H1 (cell line): ENCODE results near the gene APOBEC3H. TPM values are rescaled to one million over a fixed set of nuclear protein-coding genes. Genes with fewer than 3 reads are reported as not detected.

Experiments used
- CTCF ChIA-PET: fragments of 300-600 bp; sonication (Branson Sonifier 250); formaldehyde crosslinking; loops from one replicate; lab custom pipeline; 2021; ENCODE audit not compliant: partially characterized antibody; lab: Charles Lee
- POLR2A ChIA-PET: fragments of 300-600 bp; sonication (Branson Sonifier 250); formaldehyde crosslinking; loops from one replicate; lab custom pipeline; 2021; ENCODE audit warnings: inconsistent platforms; ENCODE audit not compliant: partially characterized antibody; lab: Charles Lee
- DNase-seq, 2 experiments: peaks; one replicate each; pipeline versions ENCODE4 v3.0.0 to v3.0.0-alpha.2; 2010 to 2022; ENCODE audit warnings: low spot score in 2 of 2, low read depth in 1 of 2, mixed read lengths in 1 of 2
- FAIRE-seq: peaks from 2 replicates; lab custom pipeline; 2011; peaks lifted over from hg19 to GRCh38; lab: Jason Lieb, UNC
- H2AFZ ChIP-seq: 2 replicates; pipeline ENCODE4 v1.8.1; 2012; ENCODE audit warnings: low read length, inconsistent platforms
- H2AK5ac ChIP-seq: 2 replicates; pipeline ENCODE4 v1.6.1; 2013; ENCODE audit warnings: low read depth, low read length
- H2BK120ac ChIP-seq: replicated peaks from 2 replicates; pipeline ENCODE3; 2013; ENCODE audit warnings: low read depth, low read length, inconsistent platforms
- H2BK12ac ChIP-seq: 2 replicates; pipeline ENCODE4 v1.6.1; 2013; ENCODE audit warnings: low read depth, low read length
- H2BK15ac ChIP-seq: 2 replicates; pipeline ENCODE4 v1.6.1; 2013; ENCODE audit warnings: low read length
- H2BK20ac ChIP-seq: 2 replicates; pipeline ENCODE4 v1.6.1; 2013; ENCODE audit warnings: low read length
- H2BK5ac ChIP-seq: 2 replicates; pipeline ENCODE4 v1.6.1; 2013; ENCODE audit warnings: low read depth, low read length
- H3K14ac ChIP-seq: 2 replicates; pipeline ENCODE4 v1.6.1; 2013; ENCODE audit warnings: inconsistent platforms; ENCODE audit not compliant: insufficient read length
- H3K18ac ChIP-seq: 2 replicates; pipeline ENCODE4 v1.6.1; 2013; ENCODE audit warnings: low read length; ENCODE audit errors: extremely low read depth
- H3K23ac ChIP-seq: 2 replicates; pipeline ENCODE4 v1.6.1; 2013; ENCODE audit warnings: inconsistent platforms; ENCODE audit not compliant: insufficient read length
- H3K23me2 ChIP-seq: 2 replicates; pipeline ENCODE4 v1.6.1; 2013; ENCODE audit warnings: low read depth, low read length
- H3K27ac ChIP-seq: 2 replicates; pipeline ENCODE4 v1.6.1; 2011; ENCODE audit warnings: low read depth, low read length, inconsistent platforms
- H3K27me3 ChIP-seq, 4 experiments: replicated peaks in 1 of 4; 1 replicate in 1 of 4; 2 replicates in 3 of 4; pipeline versions ENCODE4 v1.6.1 to v1.8.1; 2011 to 2013; ENCODE audit warnings: low read length in 3 of 4, mild to moderate bottlenecking in 3 of 4, inconsistent platforms in 2 of 4, mixed read lengths in 2 of 4, moderate library complexity in 1 of 4; ENCODE audit not compliant: control insufficient read depth in 3 of 4, insufficient read depth in 3 of 4; ENCODE audit errors: extremely low read depth in 1 of 4
- H3K36me3 ChIP-seq, 4 experiments: 2 replicates each; pipeline versions ENCODE4 v1.6.1 to v1.8.1; 2011 to 2013; ENCODE audit warnings: mild to moderate bottlenecking in 4 of 4, low read length in 3 of 4, moderate library complexity in 2 of 4, control low read depth in 1 of 4, inconsistent platforms in 1 of 4; ENCODE audit not compliant: insufficient read depth in 4 of 4, control insufficient read depth in 2 of 4
- H3K4ac ChIP-seq: replicated peaks from 2 replicates; pipeline ENCODE3; 2013; ENCODE audit warnings: low read length, low read depth, mixed read lengths, inconsistent platforms; ENCODE audit not compliant: insufficient read length
- H3K4me1 ChIP-seq, 4 experiments: replicated peaks in 1 of 4; 1 replicate in 1 of 4; 2 replicates in 3 of 4; pipeline versions ENCODE4 v1.6.1 to v1.8.1; 2011 to 2013; ENCODE audit warnings: low read length in 3 of 4, inconsistent platforms in 2 of 4, mixed read lengths in 1 of 4; ENCODE audit not compliant: insufficient read depth in 4 of 4, control insufficient read depth in 3 of 4
- H3K4me2 ChIP-seq, 2 experiments: 2 replicates each; pipeline versions ENCODE4 v1.6.1 to v1.8.1; 2011 to 2013; ENCODE audit warnings: low read depth in 2 of 2, low read length in 2 of 2, control low read depth in 1 of 2, inconsistent platforms in 1 of 2, mild to moderate bottlenecking in 1 of 2; ENCODE audit not compliant: insufficient read depth in 1 of 2
- H3K4me3 ChIP-seq, 4 experiments: fragments of 200-600, 300-600 bp in 1 of 4; sonication (generic), shearing (Covaris generic), sonication (Bioruptor Twin) in 1 of 4; 2 replicates each; pipeline versions ENCODE4 v1.5.1 to v1.8.1; 2011 to 2016; ENCODE audit warnings: low read length in 4 of 4, low read depth in 3 of 4, control low read depth in 2 of 4, inconsistent platforms in 2 of 4, mild to moderate bottlenecking in 2 of 4, mixed read lengths in 1 of 4, moderate library complexity in 1 of 4; ENCODE audit not compliant: insufficient read depth in 2 of 4; ENCODE audit errors: extremely low read depth in 1 of 4
- H3K56ac ChIP-seq: replicated peaks from 2 replicates; pipeline ENCODE3; 2013; ENCODE audit warnings: low read depth, mild to moderate bottlenecking, mixed read lengths, low read length, inconsistent platforms; ENCODE audit not compliant: insufficient read length
- H3K79me1 ChIP-seq: 2 replicates; pipeline ENCODE4 v1.6.1; 2013; ENCODE audit warnings: low read depth, low read length, control low read depth
- H3K79me2 ChIP-seq, 2 experiments: 2 replicates each; pipeline versions ENCODE4 v1.6.1 to v1.8.1; 2012 to 2013; ENCODE audit warnings: low read length in 2 of 2, mild to moderate bottlenecking in 2 of 2, inconsistent platforms in 1 of 2; ENCODE audit not compliant: insufficient read depth in 2 of 2, control insufficient read depth in 1 of 2
- H3K9ac ChIP-seq, 4 experiments: replicated peaks in 1 of 4; 1 replicate in 1 of 4; 2 replicates in 3 of 4; pipeline versions ENCODE4 v1.6.1 to v1.8.1; 2011 to 2013; ENCODE audit warnings: low read depth in 3 of 4, low read length in 3 of 4, control low read depth in 2 of 4, mild to moderate bottlenecking in 2 of 4, moderate library complexity in 2 of 4, inconsistent platforms in 1 of 4; ENCODE audit errors: extremely low read depth in 1 of 4
- H3K9me3 ChIP-seq, 2 experiments: 2 replicates each; pipeline versions ENCODE4 v1.6.1 to v1.8.1; 2012 to 2013; ENCODE audit warnings: mild to moderate bottlenecking in 2 of 2, moderate library complexity in 2 of 2, control low read depth in 1 of 2, inconsistent platforms in 1 of 2, low read depth in 1 of 2, low read length in 1 of 2, mixed read lengths in 1 of 2; ENCODE audit not compliant: insufficient read depth in 2 of 2
- H4K20me1 ChIP-seq, 2 experiments: replicated peaks in 1 of 2; 2 replicates each; pipeline versions ENCODE3 to v1.8.1; 2011 to 2013; ENCODE audit warnings: inconsistent platforms in 2 of 2, low read length in 2 of 2, mild to moderate bottlenecking in 1 of 2; ENCODE audit not compliant: insufficient read depth in 2 of 2, control insufficient read depth in 1 of 2
- H4K5ac ChIP-seq: 2 replicates; pipeline ENCODE4 v1.6.1; 2013; ENCODE audit warnings: low read length, low read depth, mixed read lengths, inconsistent platforms; ENCODE audit not compliant: insufficient read length
- H4K8ac ChIP-seq: 2 replicates; pipeline ENCODE4 v1.8.0; 2013; ENCODE audit warnings: mild to moderate bottlenecking, moderate library complexity, low read length, inconsistent platforms; ENCODE audit not compliant: insufficient read depth; ENCODE audit errors: extremely low read depth
- H4K91ac ChIP-seq: replicated peaks from 2 replicates; pipeline ENCODE3; 2013; ENCODE audit warnings: low read length, mixed read lengths, inconsistent platforms; ENCODE audit not compliant: insufficient read length
- CREB1 ChIP-seq: IDR thresholded peaks from 2 replicates; pipeline ENCODE4 v1.6.1; 2012; ENCODE audit warnings: inconsistent platforms
- CTBP2 ChIP-seq: IDR thresholded peaks from 2 replicates; pipeline ENCODE4 v1.7.0; 2011; ENCODE audit warnings: borderline replicate concordance, mild to moderate bottlenecking, moderate library complexity, mixed read lengths, low read length; ENCODE audit not compliant: insufficient read depth, insufficient read length
- RAD21 ChIP-seq, 2 experiments: IDR thresholded peaks in 1 of 2; conservative IDR thresholded peaks in 1 of 2; 2 replicates each; pipeline ENCODE4 v1.6.1; 2011; ENCODE audit warnings: low read depth in 2 of 2, low read length in 2 of 2, improper control_type of control experiment in 1 of 2, inconsistent platforms in 1 of 2, mild to moderate bottlenecking in 1 of 2, moderate library complexity in 1 of 2
- WGBS, 2 experiments: shearing (Covaris generic) in 1 of 2; methylation state at CpG; one replicate each; pipeline versions ENCODE4 v1.1.6 to v1.1.7; 2013 to 2015; ENCODE audit warnings: low lambda C conversion rate in 2 of 2, mixed read lengths in 2 of 2, inconsistent platforms in 1 of 2, low coverage in 1 of 2, missing lambda C conversion rate in 1 of 2; ENCODE audit not compliant: insufficient replicate concordance in 2 of 2, insufficient coverage in 1 of 2, insufficient read length in 1 of 2; ENCODE audit errors: extremely low coverage in 1 of 2, missing lambda C conversion rate in 1 of 2; 5-methylcytosine and 5-hydroxymethylcytosine counted together
- polyA plus RNA-seq, 7 experiments: library from polyadenylated mRNA; depleted of rRNA in 3 of 7; stranded (reverse) in 5 of 7; unstranded in 2 of 7; fragments of >200 nt in 5 of 7; fragments of 200-250 nt in 2 of 7; gene quantifications; 1 replicate in 5 of 7; 2 replicates in 1 of 7; 4 replicates in 1 of 7; pipeline versions ENCODE4 v1.2.1 to v1.2.3, GENCODE V29; 2011 to 2013; ENCODE audit warnings: missing spikeins in 2 of 7, mixed read lengths in 2 of 7
- total RNA-seq: library from RNA; stranded (reverse); fragmentation: NEBNext Ultra II Directional; extraction: Animal tissue kit (Norgen Biotek cat#: 25700); gene quantifications from 2 replicates; pipeline ENCODE4 v1.2.1, GENCODE V29; 2021

The APOBEC3H gene
- total and polyA plus RNA-seq, 2 of the 8 experiments (the other 6 are each of a cell fraction or from before 2014, with no cell fraction given), result 0.47 to 0.56 TPM

DNA sequence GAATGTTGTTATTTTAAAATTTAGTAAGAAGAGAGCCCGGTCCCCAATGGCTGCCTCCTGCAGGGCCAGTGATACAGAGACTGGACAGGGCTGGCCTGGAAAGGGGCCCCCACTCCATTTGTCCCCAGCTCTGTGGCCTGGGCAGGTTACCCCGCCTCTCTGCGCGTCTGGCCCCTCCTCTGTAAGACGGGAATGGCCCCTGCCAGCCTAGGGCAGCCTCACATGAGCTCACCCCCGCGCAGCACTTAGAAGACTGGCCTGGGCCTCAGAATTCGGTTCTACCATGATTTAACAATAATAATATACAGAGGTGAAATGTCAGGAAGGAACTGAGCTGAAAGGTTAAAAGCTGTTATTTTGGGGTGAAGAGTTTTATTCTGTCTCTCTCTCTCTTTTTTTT lies 18.7 kb upstream of the APOBEC3H start:
- ChIA-PET CTCF (interaction anchor here (0.5 to 0.7 kb wide), 2 partner anchors 11 to 306 kb away, joined by 3 read pairs; no protein-coding TSS in a partner anchor), POLR2A (interaction anchor here (0.7 kb wide), 1 partner anchor 11 kb away, joined by 3 read pairs; no protein-coding TSS in a partner anchor)
- no peak overlapping the region for H2AFZ ChIP-seq
- no peaks in the 10 kb centered on the region for H3K79me2 ChIP-seq
- FAIRE-seq (no peak), DNase-seq (no peak)
- H2BK120ac ChIP-seq, result no peak overlapping the region
- H3K9me3 ChIP-seq, result no peaks in the 10 kb centered on the region
- no peak overlapping the region for H4K8ac ChIP-seq
- no peak overlapping the region for H3K4ac ChIP-seq
- no peaks in the 10 kb centered on the region for H3K27me3 ChIP-seq
- H3K4me2 ChIP-seq, result no peak overlapping the region
- H3K23ac ChIP-seq, result no peak overlapping the region
- H3K79me1 ChIP-seq, result no peaks in the 10 kb centered on the region
- no peak overlapping the region for H3K27ac ChIP-seq
- H2BK5ac ChIP-seq, result no peak overlapping the region
- H3K14ac ChIP-seq, result no peak overlapping the region
- no peak for TF ChIP-seq CREB1
- TF ChIP-seq CTBP2, result no peak
- TF ChIP-seq RAD21 (IDR thresholded peaks at IDR 0.05 in 1 of 2, conservative IDR thresholded peaks at IDR 0.05 in 1 of 2; ENCODE audit: low read depth in 2 of 2, low read length in 2 of 2), result no peak
- no peaks in the 10 kb centered on the region for H3K36me3 ChIP-seq
- H3K23me2 ChIP-seq, result no peaks in the 10 kb centered on the region
- no peak overlapping the region for H3K56ac ChIP-seq
- H2BK15ac ChIP-seq, result no peak overlapping the region
- no peaks in the 10 kb centered on the region for H4K20me1 ChIP-seq
- H4K91ac ChIP-seq, result no peak overlapping the region
- H3K4me1 ChIP-seq, result peaks cover 0 to 7% (median 0%) of the 10 kb centered on the region in 4 experiments; a peak in 4 of 7 replicates
- no peak overlapping the region for H3K4me3 ChIP-seq
- no peak overlapping the region for H2AK5ac ChIP-seq
- no peak overlapping the region for H3K9ac ChIP-seq
- H4K5ac ChIP-seq, result no peak overlapping the region
- 84% methylated on average over 8 of the region's 8 CpGs; no CpG with 5 or more reads in 1 of the 2 experiments for WGBS, 2 experiments
- H2BK12ac ChIP-seq, result no peak overlapping the region
- H3K18ac ChIP-seq, result no peak overlapping the region
- no peak overlapping the region for H2BK20ac ChIP-seq
